ENCODE measurements around the gene RANBP2. TPM values are rescaled to one million over a fixed set of nuclear protein-coding genes. Genes with fewer than 3 reads are reported as not detected.

The RANBP2 gene
- total RNA-seq, 1 experiment from 2014 or later = 69.5 TPM

DNA sequence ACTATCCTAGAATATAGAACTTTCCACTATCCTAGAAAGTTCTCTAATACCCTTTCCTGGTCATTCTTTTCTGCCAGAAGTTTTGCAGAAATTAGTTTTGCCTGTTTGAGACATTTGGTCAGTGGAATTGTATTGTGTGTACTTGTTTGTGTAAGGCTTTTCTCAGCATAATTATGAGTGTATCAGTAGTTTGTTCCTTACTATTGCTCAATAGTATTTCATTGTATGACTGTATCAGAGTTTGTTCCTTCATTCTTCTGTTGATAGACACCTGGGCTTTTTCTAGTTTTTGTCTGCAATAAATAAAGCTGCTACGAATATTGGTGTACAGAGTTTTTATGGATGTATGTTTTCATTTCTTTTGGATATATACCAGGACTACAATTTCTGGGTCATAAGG is 94.5 kb downstream of the RANBP2 start:
- ATAC-seq (no peak), DNase-seq (ENCODE audit: low read depth, low spot score) (no peak)
- intact Hi-C loops (cut with micrococcal nuclease) = no loop called here
- Histone ChIP-seq H3K79me2 (ENCODE audit: insufficient read depth, low read length) (peaks cover 28% of the 10 kb centered on the region), H3K9ac (ENCODE audit: low read length) (no peak overlapping the region), H3K4me2 (ENCODE audit: low read length) (no peak overlapping the region), H4K20me1 (ENCODE audit: insufficient read depth) (no peaks in the 10 kb centered on the region), H3K4me1 (ENCODE audit: control insufficient read depth in 1 of 2, insufficient read depth in 2 of 2, low read length in 2 of 2) (no peaks in the 10 kb centered on the region), H3K36me3 (ENCODE audit: control insufficient read depth in 1 of 2, insufficient read depth in 2 of 2, low read length in 2 of 2) (peaks cover 10 to 27% of the 10 kb centered on the region in 2 experiments), H3K4me3 (replicated peaks in 1 of 2; ENCODE audit: low read depth in 1 of 2, low read length in 2 of 2) (no peak overlapping the region), H3K9me3 (ENCODE audit: control insufficient read depth in 1 of 2, insufficient read depth in 1 of 2, low read depth in 1 of 2, low read length in 2 of 2) (peaks cover 0 to 6% of the 10 kb centered on the region in 2 experiments; a peak in 1 of 4 replicates), H3K9me2 (ENCODE audit: insufficient read depth) (no peaks in the 10 kb centered on the region), H3K27me3 (ENCODE audit: insufficient read depth, low read length) (no peaks in the 10 kb centered on the region), H3K27ac (ENCODE audit: low read depth, low read length) (no peak overlapping the region), H2AFZ (ENCODE audit: low read depth, low read length, poor library complexity, severe bottlenecking) (no peak overlapping the region)
- BruUV-seq (replicated peaks) = no TSS peak
- RAD21 ChIA-PET (ENCODE audit: low non-redundant PET in 1 of 2, low total read pairs in 2 of 2, uncharacterized antibody in 2 of 2, unreplicated experiment in 2 of 2) = no interaction called here
- no peak for TF ChIP-seq ZNF274 (IDR thresholded peaks at IDR 0.05; ENCODE audit: low read depth, low read length)
- TF ChIP-seq TCF7L2 (IDR thresholded peaks at IDR 0.05; ENCODE audit: borderline replicate concordance, extremely low read depth, insufficient read depth, insufficient read length) = no peak
- no peak for TF ChIP-seq CBX3 (IDR thresholded peaks at IDR 0.05; ENCODE audit: low read depth)
- TF ChIP-seq SRF (IDR thresholded peaks at IDR 0.05; ENCODE audit: low read depth) = no peak
- TF ChIP-seq ZFX (IDR thresholded peaks at IDR 0.05) = no peak
- no peak for TF ChIP-seq POLR2A (IDR thresholded peaks at IDR 0.05; ENCODE audit: borderline replicate concordance, extremely low read depth, insufficient read depth, insufficient read length)
- no peak for TF ChIP-seq CEBPB (IDR thresholded peaks at IDR 0.05; ENCODE audit: low read depth)
- no peak for TF ChIP-seq YY1 (IDR thresholded peaks at IDR 0.05; ENCODE audit: extremely low read depth, insufficient replicate concordance, low read depth, low read length)
- CTCF ChIA-PET = no interaction called here
- POLR2A ChIA-PET = no interaction called here

DNA sequence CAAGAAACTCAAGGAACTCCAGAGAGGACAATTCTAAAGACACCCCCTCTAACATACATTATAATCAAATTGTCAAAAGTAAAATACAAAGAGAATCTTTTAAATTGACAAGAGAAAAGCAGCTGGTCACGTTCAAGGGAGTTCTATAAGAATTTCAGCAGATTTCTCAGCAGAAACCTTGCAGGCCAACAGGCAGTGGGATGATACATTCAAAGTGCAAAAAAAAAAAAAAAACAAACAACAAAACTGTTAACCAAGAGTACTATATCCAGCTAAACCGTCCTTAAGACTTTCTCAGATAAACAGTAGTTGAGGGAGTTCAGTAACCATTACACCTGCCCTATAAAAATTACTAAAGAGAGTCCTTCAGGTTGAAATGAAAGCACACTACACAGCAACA is 101.2 kb downstream of the RANBP2 start:
- no TSS peak for BruUV-seq (replicated peaks)
- TF ChIP-seq, protein P1, sequence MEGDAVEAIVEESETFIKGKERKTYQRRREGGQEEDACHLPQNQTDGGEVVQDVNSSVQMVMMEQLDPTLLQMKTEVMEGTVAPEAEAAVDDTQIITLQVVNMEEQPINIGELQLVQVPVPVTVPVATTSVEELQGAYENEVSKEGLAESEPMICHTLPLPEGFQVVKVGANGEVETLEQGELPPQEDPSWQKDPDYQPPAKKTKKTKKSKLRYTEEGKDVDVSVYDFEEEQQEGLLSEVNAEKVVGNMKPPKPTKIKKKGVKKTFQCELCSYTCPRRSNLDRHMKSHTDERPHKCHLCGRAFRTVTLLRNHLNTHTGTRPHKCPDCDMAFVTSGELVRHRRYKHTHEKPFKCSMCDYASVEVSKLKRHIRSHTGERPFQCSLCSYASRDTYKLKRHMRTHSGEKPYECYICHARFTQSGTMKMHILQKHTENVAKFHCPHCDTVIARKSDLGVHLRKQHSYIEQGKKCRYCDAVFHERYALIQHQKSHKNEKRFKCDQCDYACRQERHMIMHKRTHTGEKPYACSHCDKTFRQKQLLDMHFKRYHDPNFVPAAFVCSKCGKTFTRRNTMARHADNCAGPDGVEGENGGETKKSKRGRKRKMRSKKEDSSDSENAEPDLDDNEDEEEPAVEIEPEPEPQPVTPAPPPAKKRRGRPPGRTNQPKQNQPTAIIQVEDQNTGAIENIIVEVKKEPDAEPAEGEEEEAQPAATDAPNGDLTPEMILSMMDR (IDR thresholded peaks at IDR 0.05 in 2 of 3, conservative IDR thresholded peaks at IDR 0.05 in 1 of 3; ENCODE audit: borderline replicate concordance in 1 of 3, insufficient read depth in 1 of 3, low read depth in 2 of 3, low read length in 2 of 3) = no peak
- TF ChIP-seq EZH2phosphoT487 (IDR thresholded peaks at IDR 0.05; ENCODE audit: borderline replicate concordance) = no peak
- TF ChIP-seq ZFX (IDR thresholded peaks at IDR 0.05) = no peak
- no peak for TF ChIP-seq SP1 (IDR thresholded peaks at IDR 0.05; ENCODE audit: low read depth)
- no peak for TF ChIP-seq FOSL1 (IDR thresholded peaks at IDR 0.05; ENCODE audit: low read depth)
- no peak for TF ChIP-seq EZH2 (IDR thresholded peaks at IDR 0.05)
- TF ChIP-seq, protein P2, sequence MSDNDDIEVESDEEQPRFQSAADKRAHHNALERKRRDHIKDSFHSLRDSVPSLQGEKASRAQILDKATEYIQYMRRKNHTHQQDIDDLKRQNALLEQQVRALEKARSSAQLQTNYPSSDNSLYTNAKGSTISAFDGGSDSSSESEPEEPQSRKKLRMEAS (IDR thresholded peaks at IDR 0.05) = no peak
- no peak for TF ChIP-seq CBX3 (IDR thresholded peaks at IDR 0.05; ENCODE audit: low read depth)
- TF ChIP-seq, protein P3, sequence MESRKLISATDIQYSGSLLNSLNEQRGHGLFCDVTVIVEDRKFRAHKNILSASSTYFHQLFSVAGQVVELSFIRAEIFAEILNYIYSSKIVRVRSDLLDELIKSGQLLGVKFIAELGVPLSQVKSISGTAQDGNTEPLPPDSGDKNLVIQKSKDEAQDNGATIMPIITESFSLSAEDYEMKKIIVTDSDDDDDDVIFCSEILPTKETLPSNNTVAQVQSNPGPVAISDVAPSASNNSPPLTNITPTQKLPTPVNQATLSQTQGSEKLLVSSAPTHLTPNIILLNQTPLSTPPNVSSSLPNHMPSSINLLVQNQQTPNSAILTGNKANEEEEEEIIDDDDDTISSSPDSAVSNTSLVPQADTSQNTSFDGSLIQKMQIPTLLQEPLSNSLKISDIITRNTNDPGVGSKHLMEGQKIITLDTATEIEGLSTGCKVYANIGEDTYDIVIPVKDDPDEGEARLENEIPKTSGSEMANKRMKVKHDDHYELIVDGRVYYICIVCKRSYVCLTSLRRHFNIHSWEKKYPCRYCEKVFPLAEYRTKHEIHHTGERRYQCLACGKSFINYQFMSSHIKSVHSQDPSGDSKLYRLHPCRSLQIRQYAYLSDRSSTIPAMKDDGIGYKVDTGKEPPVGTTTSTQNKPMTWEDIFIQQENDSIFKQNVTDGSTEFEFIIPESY (IDR thresholded peaks at IDR 0.05; ENCODE audit: extremely low read depth, insufficient replicate concordance, low read length) = no peak
- TF ChIP-seq SIN3A (IDR thresholded peaks at IDR 0.05; ENCODE audit: low read depth) = no peak
- no peak for TF ChIP-seq SRF (IDR thresholded peaks at IDR 0.05; ENCODE audit: low read depth)
- TF ChIP-seq POLR2AphosphoS5 (IDR thresholded peaks at IDR 0.05; ENCODE audit: low read depth, low read length) = no peak

More for the DNA sequence above, 101.2 kb downstream of the RANBP2 start:
- intact Hi-C loops (cut with micrococcal nuclease) = no loop called here
- Histone ChIP-seq H3K36me3 (ENCODE audit: control insufficient read depth in 1 of 2, insufficient read depth in 2 of 2, low read length in 2 of 2) (peaks cover 6 to 24% of the 10 kb centered on the region in 2 experiments), H4K20me1 (ENCODE audit: insufficient read depth) (no peaks in the 10 kb centered on the region), H3K4me2 (ENCODE audit: low read length) (no peak overlapping the region), H3K27ac (ENCODE audit: low read depth, low read length) (no peak overlapping the region), H3K9ac (ENCODE audit: low read length) (no peak overlapping the region), H3K4me1 (ENCODE audit: control insufficient read depth in 1 of 2, insufficient read depth in 2 of 2, low read length in 2 of 2) (no peaks in the 10 kb centered on the region), H3K9me2 (ENCODE audit: insufficient read depth) (no peaks in the 10 kb centered on the region), H2AFZ (ENCODE audit: low read depth, low read length, poor library complexity, severe bottlenecking) (no peak overlapping the region), H3K4me3 (replicated peaks in 1 of 2; ENCODE audit: low read depth in 1 of 2, low read length in 2 of 2) (no peak overlapping the region), H3K27me3 (ENCODE audit: insufficient read depth, low read length) (no peaks in the 10 kb centered on the region), H3K79me2 (ENCODE audit: insufficient read depth, low read length) (no peaks in the 10 kb centered on the region), H3K9me3 (ENCODE audit: control insufficient read depth in 1 of 2, insufficient read depth in 1 of 2, low read depth in 1 of 2, low read length in 2 of 2) (peaks cover 3 to 4% of the 10 kb centered on the region in 2 experiments; a peak in 1 of 4 replicates)
- ChIA-PET RAD21 (ENCODE audit: low non-redundant PET in 1 of 2, low total read pairs in 2 of 2, uncharacterized antibody in 2 of 2, unreplicated experiment in 2 of 2) (no interaction called here), CTCF (no interaction called here), POLR2A (no interaction called here)
- ATAC-seq (no peak), DNase-seq (ENCODE audit: low read depth, low spot score) (no peak)
